GM19467 (cell line): ENCODE data around the gene PPP1R3D.
"Not testable (repeated sequence)": the region's sequence is repeated elsewhere in the genome, so short reads cannot be mapped to it uniquely, and the experiment has no call there.

ENCODE experiments used
- ATAC-seq: cut with Tn5 transposase; IDR thresholded peaks from one replicate; pipeline ENCODE4 v1.9.1; 2021; ENCODE audit warnings: mild to moderate bottlenecking, moderate library complexity; ENCODE audit not compliant: unreplicated experiment

PPP1R3D gene

DNA sequence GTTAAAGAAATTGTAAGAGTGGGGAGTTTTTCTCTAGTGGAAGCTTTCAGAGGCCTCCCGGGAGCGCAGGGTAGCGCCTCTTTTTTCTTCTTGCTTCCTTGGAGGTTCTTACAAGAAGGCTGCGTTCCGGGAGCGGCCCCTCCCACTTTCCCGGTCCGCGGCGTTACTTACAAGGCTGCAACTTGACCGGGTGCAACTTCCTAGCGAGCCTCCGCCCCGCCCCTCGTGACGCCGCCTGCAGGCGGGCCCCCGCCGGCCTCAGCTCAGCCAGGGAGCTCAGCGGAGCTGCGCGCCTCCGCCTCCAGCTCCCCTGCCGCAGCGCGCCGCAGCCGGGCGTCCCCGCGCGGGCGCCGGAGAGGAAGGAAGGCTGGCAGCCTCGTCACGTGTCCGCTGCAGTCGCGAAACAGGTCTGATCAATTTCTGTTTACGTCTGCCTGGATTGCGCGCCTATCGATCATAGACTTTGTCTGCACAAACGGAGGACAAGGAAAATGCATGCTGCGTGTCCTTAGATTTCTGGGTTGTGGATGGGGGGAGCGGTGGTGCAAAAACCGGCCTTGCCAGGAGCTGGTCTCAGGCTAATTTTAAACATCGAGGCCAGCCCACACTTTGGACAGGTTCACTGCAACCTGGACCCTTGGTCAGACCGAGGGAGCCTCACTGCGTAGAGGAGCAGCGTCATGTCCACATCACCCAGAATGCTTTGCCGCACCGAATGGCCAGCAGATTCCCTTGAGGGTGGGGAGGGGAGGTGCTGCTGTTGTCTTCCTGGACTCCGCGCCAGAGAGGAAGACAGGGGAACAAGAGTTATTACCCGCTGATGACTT is at the start of gene PPP1R3D, which contains the start of gene FAM217B:
TSS of gene PPP1R3D (minus strand) at position 177 of the 827 bp plus-strand sequence. CDS start 374 bp downstream, outside the sequence.
TSS of gene FAM217B (plus strand) at position 261 of the 827 bp plus-strand sequence. CDS start 3,555 bp downstream, outside the sequence.
- peak; percentile 88 for ATAC-seq

DNA sequence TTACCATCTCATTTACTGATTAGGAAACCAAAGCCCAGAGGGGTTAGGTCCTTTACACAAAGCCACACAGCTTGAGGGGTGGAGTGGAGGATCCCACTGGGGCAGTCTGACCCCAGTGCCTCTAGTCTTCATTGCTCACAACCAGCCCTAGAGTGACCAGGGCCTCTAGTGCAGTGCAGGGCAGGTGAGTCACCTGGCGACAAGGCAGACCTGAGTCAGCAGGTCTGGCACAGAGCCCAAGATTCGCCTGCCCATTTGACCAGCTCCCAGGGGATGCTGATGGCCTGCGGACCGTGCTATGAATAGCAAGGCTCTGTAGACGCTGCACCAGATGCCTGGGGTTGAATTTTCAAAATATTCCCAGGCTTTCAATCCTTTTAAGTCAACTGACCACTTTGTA is 48.0 kb upstream of the PPP1R3D start:
- no peak for ATAC-seq

DNA sequence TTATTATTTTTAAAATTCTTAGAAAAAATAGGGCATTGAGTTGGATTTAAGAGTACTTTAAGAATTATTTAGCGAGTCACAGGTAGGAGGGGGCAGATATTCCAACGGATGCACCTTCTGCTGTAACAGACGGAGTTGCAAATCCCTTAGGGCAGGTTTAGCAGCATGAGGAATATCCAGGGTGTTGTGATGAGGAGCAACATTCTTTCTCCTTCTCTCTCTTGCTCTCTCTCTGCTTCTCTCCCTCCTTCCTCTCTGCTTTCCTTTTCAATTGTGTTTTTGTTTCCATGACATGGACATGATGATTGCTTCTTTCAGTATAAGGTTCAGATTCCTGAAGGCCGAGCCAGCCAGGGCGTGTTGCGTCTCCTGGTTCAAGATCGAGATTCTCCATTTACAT is 47.0 kb upstream of the PPP1R3D start:
- ATAC-seq: no peak

GRCh38 chr20:59985864-59986263 is 45.8 kb upstream of the PPP1R3D start:
- ATAC-seq: no peak

DNA sequence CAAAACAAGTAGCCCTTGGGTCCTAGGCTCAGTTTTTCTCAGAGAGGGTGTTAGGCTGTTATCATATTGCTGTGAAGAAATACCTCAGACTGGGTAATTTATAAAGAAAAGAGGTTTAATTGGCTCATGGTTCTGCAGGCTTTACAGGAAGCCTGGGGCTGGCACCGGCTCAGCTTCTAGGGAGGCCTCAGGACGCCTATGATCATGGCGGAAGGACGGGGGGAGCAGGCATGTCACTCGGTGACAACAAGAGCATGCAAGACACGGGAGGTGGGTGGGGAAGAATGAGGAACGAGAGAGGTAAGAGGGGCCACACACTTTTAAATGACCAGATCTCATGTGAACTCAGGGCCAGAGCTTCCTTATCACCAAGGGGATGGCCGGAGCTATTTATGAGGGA is 45.1 kb upstream of the PPP1R3D start:
- ATAC-seq: no peak

DNA sequence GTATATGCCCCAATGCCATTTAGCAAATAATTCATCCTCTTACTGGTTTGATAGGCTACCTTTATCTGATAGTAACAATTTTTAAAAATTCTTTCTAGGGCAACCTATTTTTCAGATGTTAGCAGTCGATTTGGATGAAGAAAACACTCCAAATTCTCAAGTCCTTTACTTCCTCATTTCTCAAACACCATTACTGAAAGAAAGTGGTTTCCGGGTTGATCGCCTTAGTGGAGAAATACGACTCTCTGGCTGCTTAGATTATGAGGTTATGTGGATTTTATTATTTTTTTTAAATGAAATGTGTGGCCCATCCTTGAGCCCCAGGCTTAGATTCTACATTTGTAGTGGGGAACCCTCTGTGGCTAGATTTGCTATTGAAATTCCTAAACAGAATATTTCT is 44.4 kb upstream of the PPP1R3D start:
- no peak for ATAC-seq

- no peak for ATAC-seq
Observed at GRCh38 chr20:59983076-59983475, 43.0 kb upstream of the PPP1R3D start.

- ATAC-seq: no peak
Observed at GRCh38 chr20:59977086-59977485, 37.0 kb upstream of the PPP1R3D start.

DNA sequence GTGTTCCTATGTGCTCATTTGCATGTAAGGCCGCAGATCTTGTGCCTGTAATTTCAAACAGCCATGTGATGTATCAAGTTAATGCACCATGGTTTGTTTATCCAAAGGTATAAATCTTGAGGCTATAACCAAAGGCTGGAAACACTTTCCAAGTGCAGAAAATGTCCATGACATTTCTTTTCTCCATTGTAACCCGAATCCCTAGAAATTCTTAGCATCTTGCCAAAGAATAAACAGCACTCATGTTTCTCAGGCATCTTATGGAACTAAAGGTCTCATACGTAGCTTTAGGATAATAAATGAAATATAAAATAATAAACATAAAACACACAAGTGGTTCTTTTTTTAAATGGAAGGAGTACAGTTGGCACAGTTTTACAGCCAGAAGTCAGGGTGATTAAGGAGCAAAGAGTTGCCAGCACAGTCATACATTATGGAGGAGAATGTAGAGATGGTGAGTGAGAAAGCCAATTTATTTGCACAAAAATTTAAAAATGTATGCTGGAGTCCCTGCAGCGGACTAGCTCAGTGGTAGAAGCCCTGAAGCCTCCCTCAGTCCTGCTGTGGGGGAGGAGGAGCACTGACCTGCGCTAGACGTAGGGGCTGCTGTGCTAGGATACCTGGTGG is 36.2 kb upstream of the PPP1R3D start:
- ATAC-seq: no peak

GRCh38 chr20:59972037-59972801 is 32.1 kb upstream of the PPP1R3D start:
- no peak for ATAC-seq

DNA sequence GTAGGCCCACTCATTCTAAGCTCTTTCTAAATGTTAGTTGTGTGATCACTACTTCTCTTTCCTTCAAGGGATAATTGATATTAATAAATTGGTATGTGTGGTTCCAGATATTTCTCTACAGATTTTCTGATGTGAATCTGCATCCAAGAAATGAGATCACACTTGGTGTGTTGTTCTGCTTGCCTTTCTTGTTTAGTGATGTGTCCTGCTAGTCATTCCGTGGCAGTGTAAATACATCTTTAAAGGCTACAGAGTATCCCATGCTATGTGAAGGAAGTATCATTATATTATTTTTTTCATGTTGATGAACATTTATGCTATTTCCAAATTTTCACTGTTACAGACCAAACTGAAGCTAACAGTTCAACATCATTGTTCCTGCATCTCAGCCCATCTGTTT is 31.3 kb upstream of the PPP1R3D start:
- no peak for ATAC-seq

- no peak for ATAC-seq
Observed at GRCh38 chr20:59966428-59966827, 26.3 kb upstream of the PPP1R3D start.

- no peak for ATAC-seq
Observed at GRCh38 chr20:59962155-59962554, 22.1 kb upstream of the PPP1R3D start.

DNA sequence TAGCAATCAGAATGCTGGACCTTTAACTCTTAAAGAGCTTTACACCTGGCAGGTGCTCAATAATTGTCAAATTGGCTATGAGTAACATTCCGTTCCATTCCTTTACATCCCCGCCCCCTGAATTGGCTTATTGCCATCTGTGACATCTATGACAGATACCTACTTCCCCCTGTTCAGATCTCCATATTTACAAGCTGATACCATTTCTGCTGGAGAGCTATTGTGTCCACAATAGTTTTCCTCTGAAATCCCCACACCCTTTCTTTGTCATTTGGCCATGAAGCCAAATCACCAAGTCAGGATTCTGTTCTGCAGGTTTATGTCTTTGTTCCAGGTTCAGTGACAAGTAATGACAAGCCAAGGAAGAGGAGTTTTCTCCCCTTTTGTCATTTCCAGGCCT is 21.3 kb upstream of the PPP1R3D start:
- no peak for ATAC-seq

- no peak for ATAC-seq
Observed at GRCh38 chr20:59958626-59959025, 18.5 kb upstream of the PPP1R3D start.

DNA sequence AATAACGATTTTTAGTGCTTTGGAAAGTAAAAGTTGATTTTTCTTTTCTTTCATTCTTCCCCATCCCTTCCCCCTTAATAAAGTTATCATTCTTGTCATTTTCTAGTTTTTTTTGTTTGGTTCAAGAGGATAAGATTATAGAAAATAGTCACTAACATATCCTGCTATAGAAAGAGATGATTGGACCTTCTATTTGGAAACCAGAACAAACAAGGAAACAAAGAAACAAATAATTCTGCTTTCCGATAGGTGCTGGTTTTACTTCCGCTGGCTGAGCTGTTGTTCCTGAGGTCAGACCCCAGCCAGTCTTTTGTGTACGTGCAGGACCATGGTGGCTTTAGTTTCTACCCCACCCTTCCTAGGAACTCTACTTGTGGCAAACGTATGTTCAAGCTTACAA is 18.0 kb upstream of the PPP1R3D start, which contains the start of gene CDH26:
TSS of gene CDH26 (plus strand) at position 301 of the 400 bp plus-strand sequence. CDS start 304 bp downstream, outside the sequence.
- no peak for ATAC-seq

DNA sequence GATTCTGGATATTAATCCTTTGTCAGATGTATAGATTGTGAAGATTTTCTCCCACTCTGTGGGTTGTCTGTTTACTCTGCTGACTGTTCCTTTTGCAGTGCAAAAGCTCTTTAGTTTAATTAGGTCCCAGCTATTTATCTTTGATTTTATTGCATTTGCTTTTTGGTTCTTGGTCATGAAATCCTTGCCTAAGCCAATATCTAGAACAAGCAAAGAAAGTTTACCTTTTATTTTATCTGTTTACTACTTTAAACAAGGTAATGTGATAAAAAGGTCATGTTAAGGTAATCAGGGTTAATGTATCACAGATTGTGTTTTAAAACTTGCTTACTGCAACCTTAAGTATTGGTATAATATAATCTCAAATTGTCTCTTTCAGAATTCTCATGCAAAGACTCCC is 17.5 kb upstream of the PPP1R3D start:
- not testable (repeated sequence) for ATAC-seq

GRCh38 chr20:59955131-59955796 is 15.2 kb upstream of the PPP1R3D start:
- ATAC-seq: no peak

DNA sequence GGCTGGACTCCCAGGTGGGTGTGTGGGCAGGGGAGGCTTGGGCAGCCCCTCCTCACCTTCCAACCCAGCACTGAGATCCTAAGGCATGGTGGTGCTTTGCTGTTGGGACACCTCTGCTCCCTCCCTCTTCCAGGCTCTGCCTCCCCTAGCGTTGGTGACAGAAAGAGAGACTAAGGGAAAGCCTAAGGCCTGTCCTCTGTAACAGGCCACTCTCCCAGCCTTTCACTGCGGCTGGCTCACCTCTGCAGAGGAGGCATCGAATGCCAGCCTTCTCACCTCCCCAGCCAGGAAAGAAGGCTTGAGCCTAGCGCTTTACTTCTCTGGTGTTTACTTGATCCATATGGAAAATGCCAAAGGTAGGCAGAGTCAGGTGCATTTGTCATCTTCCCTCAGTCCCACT is 14.6 kb upstream of the PPP1R3D start:
- ATAC-seq: no peak

DNA sequence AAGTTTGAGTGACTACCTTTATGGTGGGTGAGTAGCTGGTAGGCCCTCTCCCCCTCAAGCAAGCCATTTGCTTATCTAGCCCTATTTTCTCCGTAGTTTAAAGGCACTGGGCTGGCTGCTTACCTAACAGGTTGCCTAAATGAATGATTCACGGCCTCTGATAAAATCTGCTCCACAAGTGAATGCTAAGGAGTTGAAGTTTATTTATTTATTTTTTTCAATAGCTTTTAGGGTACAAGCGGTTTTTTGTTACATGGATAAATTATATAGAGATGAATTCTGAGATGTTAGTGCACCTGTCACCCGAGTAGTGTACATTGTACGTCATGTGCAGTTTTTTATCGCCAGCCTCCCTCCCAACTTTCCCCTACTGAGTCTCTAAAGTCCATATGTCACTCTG is 9.8 kb upstream of the PPP1R3D start:
- no peak for ATAC-seq
